ENCODE results near the gene MED22.

- TF ChIP-seq CEBPB (IDR thresholded peaks at IDR 0.05; ENCODE audit: low read depth, low read length) (no peak), CBX8 (IDR thresholded peaks at IDR 0.05; ENCODE audit: borderline replicate concordance, low read depth, low read length) (no peak), POLR2AphosphoS5 (IDR thresholded peaks at IDR 0.05; ENCODE audit: low read depth, low read length) (no peak), EZH2 (IDR thresholded peaks at IDR 0.05; ENCODE audit: low read depth, low read length, severe bottlenecking) (no peak)
These were observed 16.1 kb downstream of the MED22 start for GRCh38 chr9:133331641-133332380.

Data from H1 (cell line).